IPS-NIHi7 (cell line): Measurements from ENCODE around the gene PKD1.

ENCODE experiments used
- DNase-seq: peaks from one replicate; pipeline ENCODE4 v3.0.0; 2012; ENCODE audit warnings: mixed read lengths; ENCODE audit errors: extremely low spot score

Gene PKD1

GRCh38 chr16:2088759-2089358 lies 46.8 kb downstream of the PKD1 start:
- DNase-seq: no peak

GRCh38 chr16:2087748-2088631 lies 47.7 kb downstream of the PKD1 start:
- DNase-seq: no peak

- no peak for DNase-seq
Measured at GRCh38 chr16:2086812-2087747, 48.6 kb downstream of the PKD1 start.

- DNase-seq: no peak
Measured at GRCh38 chr16:2086106-2086742, 49.5 kb downstream of the PKD1 start.

GRCh38 chr16:2085669-2086068 lies 50.0 kb downstream of the PKD1 start:
- no peak for DNase-seq

- DNase-seq: no peak
Measured at GRCh38 chr16:2084895-2085625, 50.6 kb downstream of the PKD1 start.

- DNase-seq: no peak
Measured at GRCh38 chr16:2083876-2084780, 51.6 kb downstream of the PKD1 start.

GRCh38 chr16:2083409-2083808 lies 52.3 kb downstream of the PKD1 start:
- no peak for DNase-seq

GRCh38 chr16:2082983-2083364 lies 52.7 kb downstream of the PKD1 start:
- no peak for DNase-seq

GRCh38 chr16:2082171-2082982 lies 53.3 kb downstream of the PKD1 start:
- DNase-seq: no peak

- no peak for DNase-seq
Measured at GRCh38 chr16:2081201-2082084, 54.3 kb downstream of the PKD1 start.

GRCh38 chr16:2079991-2080390 lies 55.7 kb downstream of the PKD1 start:
- DNase-seq: no peak

- no peak for DNase-seq
Measured at GRCh38 chr16:2079311-2079800, 56.3 kb downstream of the PKD1 start.

GRCh38 chr16:2078691-2079090 lies 57.0 kb downstream of the PKD1 start:
- no peak for DNase-seq

GRCh38 chr16:2078096-2078495 lies 57.6 kb downstream of the PKD1 start:
- DNase-seq: no peak

GRCh38 chr16:2077696-2078095 lies 58.0 kb downstream of the PKD1 start:
- no peak for DNase-seq

- DNase-seq: no peak
Measured at GRCh38 chr16:2077016-2077415, 58.7 kb downstream of the PKD1 start.
